ENCODE measurements around the gene RPL13. TPM values are rescaled to one million over a fixed set of nuclear protein-coding genes. Genes with fewer than 3 reads are reported as not detected.
A peak's percentile ranks its signal among the peaks of the same experiment; 100 is the strongest.

RPL13 gene
- total RNA-seq, 6 donors from 2014 or later = 1,332 to 3,837 (median 2,323) TPM

GRCh38 chr16:89541792-89542191, 18.7 kb upstream of the RPL13 start:
- peaks cover 19 to 78% (median 49%) of the 10 kb centered on the region in 4 donors for H3K36me3 ChIP-seq
- no peaks in the 10 kb centered on the region for H3K27me3 ChIP-seq
- WGBS, 2 donors = 89 to 92% methylated on average over 10 to 20 of the region's 21 CpGs
- no peak for ATAC-seq (ENCODE audit: low FRiP score in 2 of 2)
- H3K4me1 ChIP-seq = peaks cover 0 to 6% (median 3%) of the 10 kb centered on the region in 4 donors
- no peak overlapping the region for H3K27ac ChIP-seq
- H3K9me3 ChIP-seq = no peaks in the 10 kb centered on the region
- H3K4me3 ChIP-seq = no peak overlapping the region
- TF ChIP-seq POLR2AphosphoS5 (IDR thresholded peaks at IDR 0.05) (no peak), CTCF (IDR thresholded peaks at IDR 0.05) (no peak), POLR2A (IDR thresholded peaks at IDR 0.05) (no peak), EP300 (IDR thresholded peaks at IDR 0.05) (no peak)
- peak in 1 of 2 donors; percentile 69 for DNase-seq

- no peak for TF ChIP-seq POLR2AphosphoS5 (IDR thresholded peaks at IDR 0.05)
- no peak for TF ChIP-seq EP300 (IDR thresholded peaks at IDR 0.05)
- no peak for TF ChIP-seq POLR2A (IDR thresholded peaks at IDR 0.05)
- TF ChIP-seq CTCF (IDR thresholded peaks at IDR 0.05) = no peak
- H3K27ac ChIP-seq = no peak overlapping the region
- no peak overlapping the region for H3K4me3 ChIP-seq
- DNase-seq (no peak), ATAC-seq (ENCODE audit: low FRiP score in 2 of 2) (no peak)
- H3K4me1 ChIP-seq = peaks cover 0 to 6% (median 3%) of the 10 kb centered on the region in 4 donors
- H3K36me3 ChIP-seq = peaks cover 25 to 80% (median 51%) of the 10 kb centered on the region in 4 donors
- H3K27me3 ChIP-seq = no peaks in the 10 kb centered on the region
- WGBS, 2 donors = 94 to 96% methylated on average over 8 to 11 of the region's 11 CpGs
- no peaks in the 10 kb centered on the region for H3K9me3 ChIP-seq
Measured at GRCh38 chr16:89544113-89544512, 16.4 kb upstream of the RPL13 start.

GRCh38 chr16:89544713-89545043, 15.8 kb upstream of the RPL13 start:
- no peak overlapping the region for H3K27ac ChIP-seq
- 86 to 94% methylated on average over 13 of the region's 13 CpGs for WGBS, 2 donors
- no peak for ATAC-seq (ENCODE audit: low FRiP score in 2 of 2)
- H3K4me1 ChIP-seq = peaks cover 0 to 6% (median 3%) of the 10 kb centered on the region in 4 donors
- no peaks in the 10 kb centered on the region for H3K9me3 ChIP-seq
- no peak for TF ChIP-seq CTCF (IDR thresholded peaks at IDR 0.05)
- no peak for TF ChIP-seq POLR2AphosphoS5 (IDR thresholded peaks at IDR 0.05)
- no peak for TF ChIP-seq EP300 (IDR thresholded peaks at IDR 0.05)
- no peak for TF ChIP-seq POLR2A (IDR thresholded peaks at IDR 0.05)
- no peak overlapping the region for H3K4me3 ChIP-seq
- no peak for DNase-seq
- no peaks in the 10 kb centered on the region for H3K27me3 ChIP-seq
- peaks cover 29 to 80% (median 54%) of the 10 kb centered on the region in 4 donors for H3K36me3 ChIP-seq

- Histone ChIP-seq H3K27me3 (no peaks in the 10 kb centered on the region), H3K4me3 (no peak overlapping the region), H3K4me1 (peaks cover 0 to 6% (median 3%) of the 10 kb centered on the region in 4 donors), H3K36me3 (peaks cover 29 to 80% (median 56%) of the 10 kb centered on the region in 4 donors), H3K9me3 (no peaks in the 10 kb centered on the region), H3K27ac (no peak overlapping the region)
- TF ChIP-seq CTCF (IDR thresholded peaks at IDR 0.05) (no peak), POLR2A (IDR thresholded peaks at IDR 0.05) (no peak), POLR2AphosphoS5 (IDR thresholded peaks at IDR 0.05) (no peak), EP300 (IDR thresholded peaks at IDR 0.05) (no peak)
- no peak for ATAC-seq (ENCODE audit: low FRiP score in 2 of 2)
- DNase-seq = no peak
- WGBS, 2 donors = 89 to 93% methylated on average over 8 to 17 of the region's 17 CpGs
Measured at GRCh38 chr16:89545044-89545830, 15.2 kb upstream of the RPL13 start.

Data from upper lobe of left lung (tissue), 6 donors.